ENCODE results near the gene DTNB.

DNA sequence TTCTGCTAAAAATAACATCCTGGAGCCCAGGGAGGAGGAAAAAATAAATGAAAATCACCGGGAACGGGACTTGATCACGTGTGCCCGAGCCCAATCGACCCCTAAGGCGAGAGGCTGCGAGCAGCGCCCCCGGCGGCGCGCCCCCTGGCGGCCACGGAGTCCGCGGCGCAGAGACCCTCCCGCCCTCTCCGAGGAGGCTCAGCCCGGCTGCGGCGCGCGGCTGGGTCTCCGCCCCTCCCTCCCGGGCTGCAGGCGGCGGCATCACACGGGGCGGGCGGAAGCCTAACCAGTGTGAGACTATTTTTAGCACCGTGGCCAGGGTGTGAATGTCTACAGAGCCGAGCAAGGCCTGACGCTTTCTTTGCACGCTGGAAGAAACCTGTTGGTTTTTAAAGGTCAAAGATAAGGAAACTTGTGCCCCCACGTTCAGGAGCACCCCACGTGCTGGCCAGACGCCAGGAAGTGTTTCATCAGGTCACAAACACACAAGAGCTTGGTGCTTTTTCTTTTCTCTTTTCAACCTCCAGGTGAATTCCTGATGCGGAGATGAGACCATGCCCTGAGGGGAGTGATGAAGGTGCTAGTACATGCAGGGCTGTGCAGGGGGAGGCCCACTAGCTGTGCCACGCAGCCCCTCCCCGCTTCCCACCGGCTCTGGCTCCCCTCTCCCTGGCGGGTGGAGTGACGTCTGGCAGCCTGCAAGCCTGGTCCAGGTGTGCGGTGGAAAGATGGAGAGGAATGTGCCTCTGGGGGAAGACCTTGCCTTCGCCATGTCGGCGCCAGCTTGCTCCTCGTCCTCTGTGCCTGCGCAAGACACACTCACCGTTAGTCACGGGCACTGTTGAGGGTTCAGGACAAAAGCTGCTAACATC lies 296.4 kb downstream of the DTNB start:
- TF ChIP-seq CTCF (conservative IDR thresholded peaks at IDR 0.05 in 1 of 2, IDR thresholded peaks at IDR 0.05 in 1 of 2; ENCODE audit: low read depth in 1 of 2, low read length in 2 of 2): peak; percentile 64 to 80
- no peak for TF ChIP-seq EZH2 (IDR thresholded peaks at IDR 0.05; ENCODE audit: low read length, missing control alignments)

Data from fibroblast of lung (primary cell).